ENCODE data around the gene UBE3D. TPM values are rescaled to one million over a fixed set of nuclear protein-coding genes. Genes with fewer than 3 reads are reported as not detected.

Gene UBE3D
- total RNA-seq, 4 donors from 2014 or later, result 11.0 to 14.8 (median 12.5) TPM

DNA sequence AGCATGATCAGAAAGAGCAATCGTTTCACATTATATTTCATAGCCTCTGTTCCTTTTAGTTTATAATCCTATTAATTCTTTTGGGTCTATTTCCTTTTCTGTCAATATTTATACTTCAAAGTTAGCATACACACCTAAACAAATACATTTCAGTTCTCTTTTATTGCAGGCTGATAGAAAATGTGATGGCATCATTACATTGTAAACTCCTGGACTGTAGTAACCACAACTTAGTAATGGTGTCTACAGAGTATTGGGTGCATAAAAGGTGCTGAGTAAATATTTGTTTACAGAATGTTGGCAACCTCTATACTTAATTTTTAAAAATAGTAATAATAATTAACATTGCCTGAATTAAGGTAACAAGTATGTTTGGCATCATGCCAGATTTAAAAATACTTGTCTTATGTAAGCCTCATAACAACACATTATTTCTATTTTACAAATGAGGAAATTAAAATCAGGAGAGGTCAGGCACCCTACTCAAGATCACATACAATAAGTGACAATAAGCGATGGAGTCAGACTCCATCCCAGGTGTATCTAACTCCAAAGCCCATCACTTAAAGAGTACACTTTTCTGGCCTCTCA, 195.0 kb downstream of the UBE3D start:
- H3K36me3 ChIP-seq, result no peaks in the 10 kb centered on the region
- intact Hi-C loops (cut with DNase I), result no loop called here
- H3K27ac ChIP-seq, result no peak overlapping the region
- H3K9me3 ChIP-seq, result no peaks in the 10 kb centered on the region
- no peak for DNase-seq
- TF ChIP-seq, protein P1, sequence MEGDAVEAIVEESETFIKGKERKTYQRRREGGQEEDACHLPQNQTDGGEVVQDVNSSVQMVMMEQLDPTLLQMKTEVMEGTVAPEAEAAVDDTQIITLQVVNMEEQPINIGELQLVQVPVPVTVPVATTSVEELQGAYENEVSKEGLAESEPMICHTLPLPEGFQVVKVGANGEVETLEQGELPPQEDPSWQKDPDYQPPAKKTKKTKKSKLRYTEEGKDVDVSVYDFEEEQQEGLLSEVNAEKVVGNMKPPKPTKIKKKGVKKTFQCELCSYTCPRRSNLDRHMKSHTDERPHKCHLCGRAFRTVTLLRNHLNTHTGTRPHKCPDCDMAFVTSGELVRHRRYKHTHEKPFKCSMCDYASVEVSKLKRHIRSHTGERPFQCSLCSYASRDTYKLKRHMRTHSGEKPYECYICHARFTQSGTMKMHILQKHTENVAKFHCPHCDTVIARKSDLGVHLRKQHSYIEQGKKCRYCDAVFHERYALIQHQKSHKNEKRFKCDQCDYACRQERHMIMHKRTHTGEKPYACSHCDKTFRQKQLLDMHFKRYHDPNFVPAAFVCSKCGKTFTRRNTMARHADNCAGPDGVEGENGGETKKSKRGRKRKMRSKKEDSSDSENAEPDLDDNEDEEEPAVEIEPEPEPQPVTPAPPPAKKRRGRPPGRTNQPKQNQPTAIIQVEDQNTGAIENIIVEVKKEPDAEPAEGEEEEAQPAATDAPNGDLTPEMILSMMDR (IDR thresholded peaks at IDR 0.05), result no peak
- TF ChIP-seq POLR2A (IDR thresholded peaks at IDR 0.05), result no peak
- H3K27me3 ChIP-seq, result no peaks in the 10 kb centered on the region
- 89% methylated on average over 2 of the region's 2 CpGs for WGBS, 2 donors
- H3K4me1 ChIP-seq, result no peaks in the 10 kb centered on the region
- H3K4me3 ChIP-seq (replicated peaks in 1 of 3), result no peak overlapping the region

DNA sequence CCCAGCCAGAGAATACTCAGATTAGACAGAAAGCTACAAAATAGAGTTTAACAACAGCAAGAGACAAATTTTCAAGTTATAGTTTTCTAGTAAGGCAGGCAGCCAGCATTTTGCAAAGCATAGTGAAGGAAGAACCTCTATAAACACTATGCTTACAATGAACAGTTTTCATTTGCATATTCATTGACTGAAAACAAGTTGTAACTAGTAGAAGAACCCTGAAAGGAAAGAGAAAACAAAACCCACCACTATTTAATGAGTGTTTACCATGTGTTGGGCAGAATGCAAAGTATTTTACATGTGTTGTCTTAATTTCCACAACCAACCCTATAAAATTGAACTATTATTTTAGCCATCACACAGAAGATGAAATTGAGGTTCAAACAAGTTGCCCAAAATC, 196.1 kb downstream of the UBE3D start:
- Histone ChIP-seq H3K27me3 (no peaks in the 10 kb centered on the region), H3K4me3 (replicated peaks in 1 of 3) (no peak overlapping the region), H3K4me1 (no peaks in the 10 kb centered on the region), H3K9me3 (no peaks in the 10 kb centered on the region), H3K27ac (no peak overlapping the region), H3K36me3 (no peaks in the 10 kb centered on the region)
- TF ChIP-seq POLR2A (IDR thresholded peaks at IDR 0.05), result no peak
- DNase-seq, result no peak
- intact Hi-C loops (cut with DNase I), result no loop called here

DNA sequence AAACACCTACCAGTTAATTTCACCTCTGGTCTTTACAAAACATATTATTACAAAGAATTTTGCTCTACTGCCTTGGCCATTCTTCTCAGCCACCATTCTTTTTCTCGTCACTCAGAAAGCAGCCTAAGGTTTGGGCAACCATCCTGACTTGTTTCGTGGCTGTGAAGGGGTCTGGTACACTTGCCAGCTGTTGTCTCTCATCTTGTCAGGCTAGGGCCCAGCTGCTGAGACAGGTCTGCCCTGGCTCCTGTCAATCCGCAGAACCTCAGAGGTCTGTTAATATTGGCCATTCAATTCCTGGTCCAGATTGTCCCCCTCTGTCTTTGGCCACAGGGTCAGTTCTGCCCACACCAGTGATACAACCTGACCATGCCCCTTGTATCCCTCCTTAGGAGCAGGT, 197.7 kb downstream of the UBE3D start:
- H3K4me1 ChIP-seq, result no peaks in the 10 kb centered on the region
- no peaks in the 10 kb centered on the region for H3K27me3 ChIP-seq
- WGBS, 2 donors, result 87 to 92% methylated on average over 3 of the region's 3 CpGs
- TF ChIP-seq, protein P1 (IDR thresholded peaks at IDR 0.05), result no peak
- no peak for TF ChIP-seq POLR2A (IDR thresholded peaks at IDR 0.05)
- intact Hi-C loops (cut with DNase I), result no loop called here
- no peak overlapping the region for H3K27ac ChIP-seq
- H3K4me3 ChIP-seq (replicated peaks in 1 of 3), result no peak overlapping the region
- DNase-seq, result no peak
- no peaks in the 10 kb centered on the region for H3K9me3 ChIP-seq
- H3K36me3 ChIP-seq, result no peaks in the 10 kb centered on the region

DNA sequence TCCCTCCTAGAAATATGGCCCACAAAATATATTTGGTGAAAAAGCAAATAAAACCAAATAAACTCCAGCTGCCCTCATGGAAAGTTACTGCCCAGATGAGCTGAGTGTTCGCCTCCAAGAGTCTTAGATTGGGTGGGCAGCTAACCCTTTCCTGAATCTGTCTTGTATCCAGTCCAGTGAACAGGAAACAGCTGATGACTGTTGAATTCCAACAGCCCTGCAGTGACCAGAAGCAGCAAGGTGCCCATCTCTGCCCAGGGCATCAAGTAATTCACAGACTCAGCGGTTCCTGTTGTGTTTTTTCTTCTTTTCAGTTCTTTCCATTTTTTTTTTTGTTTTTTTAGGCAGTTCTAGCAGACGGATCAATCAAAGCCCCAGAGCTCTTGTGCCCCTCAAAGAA, 199.2 kb downstream of the UBE3D start:
- TF ChIP-seq, protein P1 (IDR thresholded peaks at IDR 0.05), result no peak
- no peak for TF ChIP-seq POLR2A (IDR thresholded peaks at IDR 0.05)
- no peaks in the 10 kb centered on the region for H3K27me3 ChIP-seq
- no peak for DNase-seq
- intact Hi-C loops (cut with DNase I), result no loop called here
- H3K9me3 ChIP-seq, result no peaks in the 10 kb centered on the region
- H3K36me3 ChIP-seq, result no peaks in the 10 kb centered on the region
- H3K4me3 ChIP-seq (replicated peaks in 1 of 3), result no peak overlapping the region
- no peaks in the 10 kb centered on the region for H3K4me1 ChIP-seq
- WGBS, 2 donors, result 42% methylated on average over 3 of the region's 3 CpGs
- no peak overlapping the region for H3K27ac ChIP-seq

DNA sequence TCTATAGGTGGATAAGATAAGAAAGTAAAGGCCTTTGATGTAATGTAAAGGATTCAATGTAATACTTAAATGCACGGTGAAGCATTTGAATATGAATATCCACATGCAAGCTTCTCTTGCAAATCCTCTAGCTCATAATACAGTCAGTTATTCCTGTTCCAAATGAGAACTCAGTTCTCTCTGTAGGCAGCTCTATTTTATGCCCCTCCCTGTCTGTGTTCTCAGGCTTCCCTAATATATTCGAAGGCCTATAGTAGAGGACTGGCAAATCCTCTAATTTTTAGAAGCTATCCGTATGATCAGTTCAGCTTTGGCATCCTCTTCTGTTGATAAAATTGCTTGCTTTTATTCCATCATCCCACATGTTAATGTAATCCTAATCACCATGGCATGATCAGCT, 200.2 kb downstream of the UBE3D start:
- no peaks in the 10 kb centered on the region for H3K27me3 ChIP-seq
- no peaks in the 10 kb centered on the region for H3K36me3 ChIP-seq
- no peak overlapping the region for H3K27ac ChIP-seq
- DNase-seq, result no peak
- H3K4me1 ChIP-seq, result no peaks in the 10 kb centered on the region
- 85 to 89% methylated on average over 3 of the region's 3 CpGs for whole genome bisulfite sequencing, 2 donors
- no peak overlapping the region for H3K4me3 ChIP-seq (replicated peaks in 1 of 3)
- TF ChIP-seq, protein P1 (IDR thresholded peaks at IDR 0.05), result no peak
- TF ChIP-seq POLR2A (IDR thresholded peaks at IDR 0.05), result no peak
- intact Hi-C loops (cut with DNase I), result no loop called here
- H3K9me3 ChIP-seq, result no peaks in the 10 kb centered on the region

DNA sequence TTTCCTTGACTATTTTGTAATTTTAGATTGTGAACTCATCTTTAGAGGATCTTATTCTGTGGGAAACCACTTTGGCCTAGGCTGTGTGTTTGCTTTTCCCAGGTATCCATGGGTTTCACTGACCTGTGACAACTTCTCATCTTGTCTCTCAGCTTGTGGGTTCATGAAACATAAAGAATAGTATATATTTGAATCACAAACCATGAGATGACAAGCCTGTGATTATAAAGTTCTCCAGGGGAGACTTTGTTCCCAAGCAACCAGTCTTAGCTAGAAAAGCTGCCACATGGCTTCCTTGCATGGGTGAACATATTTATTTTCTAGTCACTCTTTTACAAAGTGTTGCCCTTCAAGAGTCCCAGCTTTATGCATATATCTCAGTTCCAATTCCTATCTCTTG, 201.9 kb downstream of the UBE3D start:
- no peak for TF ChIP-seq POLR2A (IDR thresholded peaks at IDR 0.05)
- TF ChIP-seq, protein P1 (IDR thresholded peaks at IDR 0.05), result no peak

More for the DNA sequence above, 201.9 kb downstream of the UBE3D start:
- Histone ChIP-seq H3K27ac (no peak overlapping the region), H3K4me1 (no peaks in the 10 kb centered on the region), H3K36me3 (no peaks in the 10 kb centered on the region), H3K27me3 (no peaks in the 10 kb centered on the region), H3K4me3 (replicated peaks in 1 of 3) (no peak overlapping the region), H3K9me3 (no peaks in the 10 kb centered on the region)
- intact Hi-C loops (cut with DNase I), result no loop called here
- DNase-seq, result no peak
